Measurements from ENCODE around the gene FPGS.

FPGS gene

DNA sequence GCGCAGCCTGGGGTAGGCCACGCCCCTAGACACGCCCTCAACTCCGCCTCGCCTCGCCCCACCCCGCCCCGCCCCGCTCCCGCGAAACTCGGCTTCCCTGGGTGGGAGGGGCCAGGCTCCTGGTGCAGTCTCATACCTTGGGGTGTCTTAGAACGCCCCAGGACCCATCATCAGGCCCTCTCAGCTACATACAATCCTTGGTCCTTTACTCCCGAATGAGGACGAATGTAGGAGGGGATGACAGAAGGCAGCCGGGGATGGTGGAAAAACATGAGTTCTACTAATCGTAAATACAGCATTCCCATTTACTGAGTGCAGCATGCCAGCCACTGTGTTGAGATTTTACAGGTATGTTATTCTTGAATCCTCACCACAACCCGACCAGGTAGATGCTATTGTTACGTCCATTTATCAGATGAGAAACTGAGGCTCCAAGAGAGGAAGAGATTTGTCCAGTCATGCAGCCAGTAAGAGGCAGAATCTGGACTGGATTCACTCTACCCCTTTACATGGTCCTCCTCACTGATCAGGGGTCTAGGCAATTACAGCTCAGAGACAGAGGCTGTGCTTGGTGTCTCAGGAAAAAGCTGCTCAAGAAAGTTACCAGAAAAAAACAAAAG is 31.0 kb upstream of the FPGS start:
- no peak for DNase-seq (ENCODE audit: low read depth)

DNA sequence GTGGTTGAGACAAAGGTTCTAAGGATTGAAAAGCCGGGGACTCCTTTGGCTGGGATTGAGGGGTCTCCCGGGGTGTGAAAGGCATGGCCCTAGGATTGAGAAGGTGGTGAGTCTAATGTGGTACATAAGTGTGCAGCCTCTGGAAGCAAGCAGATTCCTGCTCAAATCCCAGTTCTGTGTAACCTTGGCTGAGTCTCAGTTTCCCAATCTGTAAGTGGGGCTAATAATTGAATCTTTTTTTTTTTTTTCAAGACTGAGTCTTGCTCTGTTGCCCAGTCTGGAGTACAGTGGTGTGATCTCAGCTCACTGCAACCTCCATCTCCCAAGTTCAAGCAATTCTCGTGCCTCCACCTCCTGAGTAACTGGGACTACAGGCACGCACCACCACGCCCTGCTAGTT is 30.1 kb upstream of the FPGS start:
- no peak for DNase-seq (ENCODE audit: low read depth)

DNA sequence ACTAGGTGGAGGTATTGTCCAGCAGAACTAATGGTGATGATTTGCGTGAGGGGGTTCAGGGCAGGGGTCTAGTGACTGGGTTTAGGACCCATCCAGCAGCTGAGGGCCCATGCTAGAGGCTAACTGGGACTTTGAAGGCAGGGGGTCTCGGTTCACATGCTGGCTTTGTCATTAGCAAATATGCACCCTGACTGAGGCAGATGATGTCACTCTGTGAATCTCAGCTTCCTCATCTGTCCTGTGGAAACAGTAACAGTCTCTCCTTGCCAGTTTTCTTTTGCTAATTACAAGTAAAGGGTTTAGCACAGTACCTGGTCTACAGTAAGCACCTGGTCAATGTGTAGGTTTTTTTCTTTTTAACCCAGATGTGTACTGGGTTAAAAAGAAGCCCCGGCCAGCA is 29.4 kb upstream of the FPGS start:
- no peak for DNase-seq (ENCODE audit: low read depth)

DNA sequence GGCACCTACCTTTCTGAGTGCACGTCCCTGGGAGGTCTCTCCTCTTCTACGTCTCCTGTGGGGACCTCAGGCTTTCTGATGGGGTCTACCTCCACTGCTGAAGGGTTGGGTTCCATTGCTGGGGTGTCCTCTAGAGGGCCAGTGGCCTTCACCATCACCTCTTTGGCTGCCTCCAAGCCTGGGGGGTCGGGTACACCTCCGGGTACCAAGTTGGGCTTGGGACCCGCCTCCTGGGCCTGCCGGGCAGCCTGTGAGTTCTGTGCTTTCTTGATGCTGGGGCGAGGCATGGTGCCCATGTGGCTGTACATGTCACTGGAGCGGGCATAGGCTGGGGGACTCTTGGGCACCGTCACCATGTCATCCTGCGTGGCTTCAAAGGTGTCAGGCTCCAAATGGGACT is 28.7 kb upstream of the FPGS start:
- DNase-seq (ENCODE audit: low read depth) = no peak

DNA sequence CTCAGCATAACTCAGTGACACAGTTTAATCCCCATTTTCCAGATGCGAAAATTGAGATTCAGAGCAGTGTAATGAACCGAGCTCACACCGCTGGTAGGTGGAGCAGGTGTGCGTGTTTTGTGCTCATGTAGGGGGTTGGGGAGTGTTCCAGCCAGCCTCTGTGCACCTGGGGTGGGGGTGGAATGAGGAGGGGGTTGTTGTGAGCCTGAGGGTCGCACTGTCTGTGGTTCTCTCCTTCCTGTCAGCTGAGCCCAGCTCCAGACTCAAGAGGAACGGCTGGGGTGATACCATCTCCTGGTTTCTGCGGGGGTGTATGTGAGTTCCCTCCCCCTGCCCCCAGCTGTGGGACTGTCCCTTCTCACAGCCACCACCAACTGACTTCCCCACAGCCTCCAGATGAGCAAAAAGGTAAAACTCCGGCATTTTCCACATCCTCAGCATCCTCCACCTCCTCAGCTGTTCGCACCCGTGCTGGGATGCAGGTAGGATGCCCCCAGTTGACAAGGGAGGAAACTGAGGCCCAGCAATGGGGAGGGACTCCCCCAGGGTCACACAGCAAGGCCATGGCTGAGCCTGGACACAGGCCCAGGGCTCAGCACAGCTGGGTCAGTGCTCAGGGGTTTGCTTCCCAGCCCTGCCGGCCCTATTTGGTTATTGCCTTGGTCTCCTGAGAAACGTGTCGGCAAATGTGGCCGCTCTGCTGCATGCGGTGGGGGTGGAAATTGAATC is 26.3 kb upstream of the FPGS start:
- DNase-seq (ENCODE audit: low read depth) = no peak

DNA sequence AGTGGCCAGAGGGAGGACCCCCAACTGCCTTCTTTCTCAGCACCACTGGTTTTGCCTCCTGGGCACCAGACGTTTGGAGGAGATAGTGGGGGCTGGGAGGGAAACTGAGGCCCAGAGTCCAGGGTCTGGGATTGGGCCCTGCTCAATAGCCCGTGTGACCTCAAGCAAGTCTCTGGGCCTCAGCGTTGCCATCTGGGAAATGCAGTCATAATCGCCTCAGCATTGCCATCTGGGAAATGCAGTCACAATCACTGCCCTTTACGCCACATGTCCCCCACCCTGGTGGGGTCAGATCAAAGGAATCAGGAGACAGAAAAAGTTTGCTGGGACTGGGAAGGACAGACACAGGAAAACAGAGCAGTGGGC is 25.8 kb upstream of the FPGS start:
- DNase-seq (ENCODE audit: low read depth) = no peak

DNA sequence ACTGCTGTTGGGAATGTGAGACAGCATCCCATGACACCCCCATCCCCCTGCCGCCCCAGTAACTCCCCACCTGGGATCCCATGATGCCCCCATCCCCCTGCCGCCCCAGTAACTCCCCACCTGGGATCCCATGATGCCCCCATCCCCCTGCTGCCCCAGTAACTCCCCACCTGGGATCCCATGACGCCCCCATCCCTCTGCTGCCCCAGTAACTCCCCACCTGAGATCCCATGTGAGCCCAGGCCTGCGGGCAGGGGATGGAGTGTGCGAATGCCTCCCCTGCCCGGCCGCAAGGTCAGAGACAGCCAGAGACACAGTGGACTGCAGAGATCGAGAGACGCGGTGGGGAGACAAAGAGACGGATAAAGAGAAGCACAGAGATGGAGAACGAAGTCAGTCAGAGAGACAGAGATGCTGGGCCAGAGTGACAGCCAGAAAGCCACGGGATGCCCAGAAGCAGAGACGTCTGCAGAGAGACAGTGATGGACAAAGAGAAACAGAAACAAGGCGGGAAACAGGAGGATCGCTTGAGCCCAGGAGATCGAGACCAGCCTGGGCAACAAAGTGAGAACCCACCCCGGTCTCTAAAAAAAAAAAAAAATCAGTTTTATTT is 25.2 kb upstream of the FPGS start:
- no peak for DNase-seq (ENCODE audit: low read depth)

DNA sequence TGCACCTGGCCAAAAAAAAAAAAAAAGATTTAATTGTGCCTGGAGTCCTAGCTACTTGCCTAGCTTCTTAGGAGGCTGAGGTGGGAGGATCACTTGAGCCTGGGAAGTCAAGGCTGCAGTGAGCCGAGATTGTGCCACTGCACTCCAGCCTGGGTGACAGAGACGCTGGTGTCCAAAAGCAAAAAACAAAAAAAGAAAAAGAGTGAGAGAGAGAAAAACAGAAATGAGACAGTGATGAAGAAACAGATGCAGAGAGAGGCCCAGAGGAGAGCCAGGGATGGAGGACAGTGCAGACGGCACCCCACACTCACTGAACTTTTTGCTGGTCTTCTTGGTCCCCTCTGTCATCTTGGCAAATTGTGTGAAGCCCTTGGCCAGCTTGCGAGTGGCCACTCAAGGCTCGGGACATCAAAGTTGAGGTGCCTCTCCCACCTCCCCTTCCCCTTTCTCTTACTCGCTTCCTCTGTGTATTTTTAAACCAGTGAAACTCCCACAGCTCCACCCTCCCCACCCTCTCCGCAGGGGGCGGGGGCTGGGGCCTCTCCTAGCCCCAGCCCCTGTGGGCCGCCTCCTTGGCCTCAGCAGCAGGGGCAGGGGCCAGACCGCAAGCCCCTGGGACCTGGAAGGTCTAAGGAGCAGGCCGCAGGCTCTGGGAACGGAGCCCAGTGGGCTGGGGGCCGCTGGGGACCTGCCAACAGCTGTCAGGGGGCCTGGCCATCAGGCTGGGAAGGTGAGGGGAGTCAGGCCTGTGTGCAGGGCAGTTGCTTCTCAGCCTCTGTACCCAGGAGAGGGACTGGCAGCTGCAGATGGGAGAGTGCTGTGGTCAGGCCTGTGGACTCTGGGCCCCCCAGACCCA is 24.2 kb upstream of the FPGS start, which contains the start of gene SH2D3C:
Gene SH2D3C, minus strand, starts transcription at position 387 of the 856 bp plus-strand sequence. Its CDS starts 39 bp downstream, at position 348.
- no peak for DNase-seq (ENCODE audit: low read depth)

DNA sequence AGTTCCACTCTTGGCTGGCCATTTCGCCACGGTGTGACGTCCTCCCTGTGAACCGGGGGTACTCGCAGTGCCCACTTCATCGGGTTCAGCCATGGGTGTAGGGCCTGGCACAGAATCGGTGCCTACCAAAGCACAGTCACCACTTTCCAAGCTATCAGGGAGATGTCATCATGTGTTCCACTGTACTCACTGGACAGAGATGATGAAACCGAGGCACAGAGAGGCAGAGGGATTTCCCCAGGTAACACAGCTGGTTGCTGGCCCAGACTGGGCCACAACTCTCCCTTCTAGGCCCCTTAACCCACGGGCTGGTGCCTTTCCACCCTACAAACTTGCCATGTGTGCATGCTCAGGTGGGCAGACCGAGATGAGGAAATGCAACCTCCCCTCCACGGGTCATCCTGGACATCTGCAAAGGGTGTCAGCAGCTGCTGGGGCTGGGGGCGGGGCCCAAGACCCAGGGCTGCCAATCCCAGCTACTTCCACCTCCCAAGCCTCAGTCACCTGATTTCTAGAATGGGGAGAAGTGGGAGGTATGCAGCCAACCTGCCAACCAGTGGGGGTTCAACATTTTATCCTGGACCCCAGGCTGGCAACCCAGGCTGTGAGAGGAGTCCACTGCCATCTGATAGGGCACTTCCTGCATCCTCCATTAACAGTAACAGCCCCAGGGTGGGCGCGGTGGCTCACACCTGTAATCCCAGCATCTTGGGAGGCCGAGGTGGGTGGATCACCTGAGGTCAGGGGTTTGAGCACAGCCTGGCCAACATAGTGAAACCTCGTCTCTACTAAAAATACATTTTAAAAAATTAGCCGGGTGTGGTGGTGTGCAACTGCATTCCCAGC is 23.3 kb upstream of the FPGS start:
- DNase-seq (ENCODE audit: low read depth) = no peak

DNA sequence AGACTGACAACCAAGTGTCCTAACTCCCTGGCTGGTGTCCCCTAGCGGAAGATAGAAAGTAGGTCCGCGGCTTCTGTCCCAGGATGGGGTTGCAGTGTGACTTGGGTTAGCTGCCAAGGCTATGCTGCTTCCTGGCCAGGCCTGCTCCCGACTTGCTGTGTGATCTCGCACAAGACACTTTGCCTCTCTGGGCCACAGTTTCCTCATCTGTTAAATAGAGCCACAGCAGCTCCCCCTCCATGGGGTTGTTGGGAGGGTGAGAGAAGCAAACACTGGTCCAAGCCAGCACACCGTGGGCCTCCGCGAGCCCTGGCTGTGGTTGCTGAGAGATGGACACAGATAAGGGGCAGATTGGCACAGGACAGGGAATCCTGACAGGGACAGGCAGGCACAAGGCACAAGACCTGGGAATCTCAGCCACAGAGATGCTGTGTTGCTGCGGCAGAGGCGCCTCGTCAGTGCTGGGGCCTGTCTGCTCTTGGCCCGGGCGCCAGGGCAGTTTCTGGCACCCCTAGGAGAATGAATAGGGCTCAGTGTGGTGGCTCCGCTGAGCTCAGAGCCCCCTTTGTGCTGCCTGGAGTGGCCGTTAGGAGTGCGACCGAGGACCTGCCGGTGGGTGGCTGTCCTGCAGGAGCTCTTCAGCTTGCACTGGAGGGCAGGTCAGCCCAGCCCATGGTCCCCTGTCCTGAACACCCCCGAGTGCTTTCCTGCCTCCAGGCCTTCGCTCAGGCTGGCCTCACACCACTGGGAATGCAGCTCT is 22.4 kb upstream of the FPGS start:
- no peak for DNase-seq (ENCODE audit: low read depth)

DNA sequence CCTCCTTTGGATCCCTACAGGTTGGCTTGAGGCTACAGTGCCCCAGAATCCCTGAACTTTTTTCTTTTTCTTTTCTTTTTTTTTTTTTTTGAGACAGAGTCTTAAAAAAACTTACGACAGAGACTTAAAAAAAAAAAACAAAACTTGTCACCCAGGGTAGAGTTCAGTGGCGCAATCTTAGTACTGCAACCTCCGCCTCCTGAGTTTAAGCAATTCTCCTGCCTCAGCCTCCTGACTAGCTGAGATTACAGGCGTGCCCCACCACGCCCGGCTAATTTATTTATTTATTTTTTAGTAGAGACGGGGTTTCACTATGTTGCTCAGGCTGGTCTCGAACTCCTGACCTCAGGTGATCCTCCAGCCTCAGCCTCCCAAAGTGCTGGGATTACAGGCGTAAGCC is 21.8 kb upstream of the FPGS start:
- peak; percentile 23 for DNase-seq (ENCODE audit: low read depth)

DNA sequence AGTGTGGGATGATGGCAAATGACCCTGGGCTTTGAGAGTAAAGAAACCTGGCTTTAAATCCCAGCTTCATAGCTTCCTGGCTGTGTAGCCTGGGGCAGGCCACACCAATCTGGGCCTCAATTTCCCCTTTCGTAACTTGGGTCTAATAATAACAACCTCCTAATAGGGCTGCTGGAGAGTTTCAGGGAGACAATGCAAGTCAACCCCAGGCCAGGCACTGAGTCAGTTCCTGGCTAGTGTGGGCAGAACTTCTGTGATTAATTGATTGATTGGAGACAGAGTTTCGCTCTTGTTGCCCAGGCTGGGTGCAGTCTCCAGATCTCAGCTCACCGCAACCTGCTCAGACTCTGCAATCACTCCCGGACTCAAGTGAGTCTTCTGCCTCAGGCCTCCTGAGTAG is 20.9 kb upstream of the FPGS start:
- DNase-seq (ENCODE audit: low read depth) = no peak

DNA sequence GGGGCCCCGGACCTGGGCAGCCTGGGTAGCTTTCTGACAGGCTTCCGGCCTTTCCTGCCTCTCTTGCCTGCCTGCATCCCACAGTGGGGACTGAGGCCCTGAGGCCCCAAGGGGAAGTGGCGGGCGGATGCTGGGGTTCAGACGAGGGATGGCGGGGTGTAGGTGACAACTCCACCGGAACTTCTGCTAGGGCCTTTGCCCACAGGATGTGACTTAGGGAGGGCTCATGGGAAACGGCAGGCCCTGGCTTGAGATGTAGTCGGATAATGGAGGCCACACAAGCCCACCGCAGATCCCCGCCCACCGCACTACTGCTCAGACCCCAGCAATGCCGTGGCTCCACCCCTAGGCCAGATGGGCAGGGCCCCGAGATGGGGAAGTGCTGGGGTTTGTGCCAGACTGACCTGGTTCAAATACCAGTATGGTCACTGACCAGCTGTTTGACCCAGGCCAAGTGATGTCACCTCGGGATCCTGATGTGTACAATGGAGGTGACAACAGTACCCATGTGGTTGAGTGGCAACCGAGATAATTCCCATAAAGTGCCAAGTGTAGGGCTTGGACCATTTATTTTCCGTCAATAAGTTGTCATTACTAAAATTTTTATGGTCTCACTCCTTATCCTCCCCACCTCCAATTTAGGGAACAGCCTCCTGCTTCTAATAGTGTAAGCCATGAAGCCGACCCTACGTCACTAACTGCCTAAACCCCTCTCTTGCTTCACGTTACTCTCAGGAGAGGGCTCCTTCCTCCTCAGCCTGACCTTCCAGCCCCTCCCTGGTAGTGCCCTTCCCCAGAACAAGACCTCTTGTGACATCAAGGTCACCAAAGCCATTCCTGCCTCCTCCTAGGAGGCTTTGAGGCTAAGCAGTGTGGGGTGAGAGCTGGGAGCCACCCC is 19.3 kb upstream of the FPGS start:
- no peak for DNase-seq (ENCODE audit: low read depth)

DNA sequence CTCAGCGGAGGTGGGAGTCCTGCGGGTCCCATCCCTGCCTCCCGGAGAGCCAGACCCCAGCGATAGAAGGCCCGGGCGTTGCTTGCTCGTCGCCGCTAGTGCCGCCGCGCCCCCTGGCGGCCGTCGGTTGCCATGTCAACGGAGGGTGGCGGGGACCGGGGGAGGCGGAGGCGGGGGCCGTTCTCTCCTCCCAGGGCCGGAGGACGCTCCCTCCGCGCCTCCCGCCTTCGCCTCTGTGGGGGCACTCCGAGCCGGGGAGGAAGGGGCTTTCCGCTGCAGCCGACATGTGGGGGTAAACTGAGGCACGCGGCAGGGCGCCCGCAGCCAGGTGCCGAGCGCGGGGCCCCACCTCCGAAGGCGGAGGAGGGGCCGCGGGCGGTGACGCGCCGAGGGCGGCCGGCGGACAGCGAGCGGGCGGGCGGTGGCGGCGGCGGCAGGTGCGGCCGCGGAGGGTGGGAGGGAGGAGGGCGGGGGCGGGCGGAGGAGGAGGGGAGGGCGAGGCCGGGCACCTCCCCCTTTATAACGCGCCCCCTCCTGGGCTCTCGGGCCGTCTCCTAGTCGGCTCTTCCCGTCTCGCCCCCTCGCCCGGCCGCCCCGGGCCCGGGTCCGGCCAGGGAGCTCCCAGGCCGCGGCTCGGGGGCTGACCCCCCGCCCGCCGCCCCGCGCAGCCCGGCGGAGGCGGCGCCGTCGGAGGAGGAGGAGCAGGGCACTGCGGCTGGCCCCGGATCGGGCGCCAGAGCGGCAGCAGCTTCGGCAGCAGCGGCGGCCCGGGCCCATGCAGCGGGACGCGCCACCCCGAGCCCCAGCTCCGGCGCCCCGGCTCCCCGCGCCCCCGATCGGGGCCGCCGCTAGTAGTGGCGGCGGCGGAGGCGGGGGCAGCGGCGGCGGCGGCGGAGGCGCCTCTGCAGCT is 17.4 kb upstream of the FPGS start:
- peak; percentile 75 for DNase-seq (ENCODE audit: low read depth)

DNA sequence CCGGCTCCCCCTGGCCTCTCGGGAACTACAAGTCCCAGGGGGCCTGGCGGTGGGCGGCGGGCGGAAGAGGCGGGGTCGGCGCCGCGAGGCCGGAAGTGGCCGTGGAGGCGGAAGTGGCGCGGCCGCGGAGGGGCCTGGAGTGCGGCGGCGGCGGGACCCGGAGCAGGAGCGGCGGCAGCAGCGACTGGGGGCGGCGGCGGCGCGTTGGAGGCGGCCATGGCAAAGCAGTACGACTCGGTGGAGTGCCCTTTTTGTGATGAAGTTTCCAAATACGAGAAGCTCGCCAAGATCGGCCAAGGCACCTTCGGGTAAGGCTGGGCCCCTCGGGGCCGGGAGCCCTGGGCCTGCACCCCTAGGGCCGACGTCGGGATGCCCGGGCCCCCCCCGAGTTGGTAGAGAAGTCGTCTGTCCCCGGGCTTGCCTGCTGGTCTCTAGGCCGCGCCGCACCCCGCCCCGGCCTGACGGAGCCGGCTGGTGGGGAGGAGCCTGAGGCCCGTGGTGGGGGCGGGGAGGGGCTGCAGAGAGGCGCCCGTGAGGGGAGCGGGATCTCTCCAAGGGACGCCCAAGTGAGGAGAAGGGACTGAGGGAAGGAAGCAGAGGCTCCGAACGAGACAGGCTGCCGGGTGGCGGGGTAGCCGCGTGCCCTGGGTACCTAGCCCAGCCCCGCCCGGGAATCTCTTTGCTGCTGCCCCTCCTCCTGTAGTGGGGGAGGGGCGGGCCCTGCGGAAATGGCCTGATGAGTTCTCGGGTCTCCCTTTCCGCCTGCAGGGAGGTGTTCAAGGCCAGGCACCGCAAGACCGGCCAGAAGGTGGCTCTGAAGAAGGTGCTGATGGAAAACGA is 16.5 kb upstream of the FPGS start, which contains the start of gene CDK9:
Gene CDK9, plus strand, starts transcription at position 102 of the 840 bp plus-strand sequence. Its CDS starts 115 bp downstream, at position 217.
- peak; percentile 88 for DNase-seq (ENCODE audit: low read depth)

DNA sequence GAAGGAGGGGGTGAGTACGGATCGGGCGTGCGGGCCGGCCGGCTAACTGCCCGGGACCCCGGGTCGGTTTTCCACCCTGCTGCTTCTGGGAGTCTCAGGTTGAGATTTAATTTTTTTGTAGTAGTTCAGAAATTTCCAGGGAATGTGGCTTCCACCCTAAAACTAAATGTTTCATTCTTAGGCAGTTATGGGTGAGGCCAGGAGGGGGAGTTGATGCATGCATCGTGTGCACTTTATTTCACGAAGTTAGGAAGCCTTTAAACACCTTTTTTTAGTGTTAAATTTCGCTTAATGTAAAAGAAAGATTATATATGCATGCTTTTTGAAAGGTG is 15.9 kb upstream of the FPGS start:
- no peak for DNase-seq (ENCODE audit: low read depth)

DNA sequence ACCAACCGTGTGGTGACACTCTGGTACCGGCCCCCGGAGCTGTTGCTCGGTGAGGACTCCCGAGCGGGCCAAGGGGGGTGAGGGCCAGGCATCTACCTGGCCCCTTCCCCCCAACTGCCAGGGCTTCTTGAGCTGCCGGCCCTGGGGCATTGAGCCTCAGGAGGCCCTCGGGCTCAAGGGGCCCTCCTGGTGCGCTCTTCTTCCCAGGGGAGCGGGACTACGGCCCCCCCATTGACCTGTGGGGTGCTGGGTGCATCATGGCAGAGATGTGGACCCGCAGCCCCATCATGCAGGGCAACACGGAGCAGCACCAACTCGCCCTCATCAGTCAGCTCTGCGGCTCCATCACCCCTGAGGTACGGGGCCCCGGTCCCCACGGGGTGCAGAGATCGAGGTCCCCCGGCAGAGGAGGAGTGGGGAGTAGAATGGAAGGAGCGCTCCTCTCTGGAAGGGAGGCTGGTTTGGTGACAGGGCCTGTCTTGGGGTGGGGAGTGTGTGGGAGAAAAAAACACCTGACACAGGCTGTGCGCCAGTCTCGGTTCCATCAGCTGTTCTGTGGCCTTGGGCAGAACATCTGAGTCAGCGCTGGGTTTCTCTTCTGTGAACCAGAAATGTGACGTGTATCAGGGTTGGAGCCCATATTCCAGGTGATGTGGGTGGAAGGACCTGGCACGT is 14.2 kb upstream of the FPGS start:
- no peak for DNase-seq (ENCODE audit: low read depth)
